GM11168 (cell line): ENCODE results near the gene TMEM215.
"Not testable (repeated sequence)": the region's sequence is repeated elsewhere in the genome, so short reads cannot be mapped to it uniquely, and the experiment has no call there.

Source experiments
- in situ Hi-C: fragments of 300-500 bp; cut with MboI; formaldehyde crosslinking; loops from one replicate; pipeline ENCODE4 v1.12.0; 2022; ENCODE audit warnings: low sequenced_read_pairs; ENCODE audit not compliant: unreplicated experiment

TMEM215 gene

GRCh38 chr9:32783168-32783891 is at the start of gene TMEM215:
Gene TMEM215, plus strand, starts transcription at chr9:32783540. Its CDS starts 644 bp downstream, at chr9:32784184.
- in situ Hi-C loops, result no loop called here

GRCh38 chr9:32735476-32735875 is 47.9 kb upstream of the TMEM215 start:
- in situ Hi-C loops, result no loop called here

GRCh38 chr9:32737378-32737777 is 46.0 kb upstream of the TMEM215 start:
- in situ Hi-C loops, result no loop called here

- in situ Hi-C loops, result no loop called here
Observed at GRCh38 chr9:32738501-32739172, 44.7 kb upstream of the TMEM215 start.

- in situ Hi-C loops, result no loop called here
Observed at GRCh38 chr9:32741706-32742105, 41.6 kb upstream of the TMEM215 start.

GRCh38 chr9:32742296-32742695 is 41.0 kb upstream of the TMEM215 start:
- in situ Hi-C loops, result no loop called here

GRCh38 chr9:32748013-32748412 is 35.3 kb upstream of the TMEM215 start:
- in situ Hi-C loops, result no loop called here

- in situ Hi-C loops, result loop anchor here (10.0 kb wide), 1 partner anchor 661 kb away; no protein-coding TSS in a partner anchor
Observed at GRCh38 chr9:32755730-32756129, 27.6 kb upstream of the TMEM215 start.

- in situ Hi-C loops, result no loop called here
Observed at GRCh38 chr9:32764139-32764538, 19.2 kb upstream of the TMEM215 start.

- in situ Hi-C loops, result no loop called here
Observed at GRCh38 chr9:32775283-32775682, 8.1 kb upstream of the TMEM215 start.

GRCh38 chr9:32776201-32776600 is 7.1 kb upstream of the TMEM215 start:
- in situ Hi-C loops, result no loop called here

GRCh38 chr9:32782476-32783167 is 718 bp upstream of the TMEM215 start:
- in situ Hi-C loops, result no loop called here

GRCh38 chr9:32787816-32788215 is 4.5 kb downstream of the TMEM215 start:
- in situ Hi-C loops, result no loop called here

GRCh38 chr9:32796015-32796414 is 12.7 kb downstream of the TMEM215 start:
- in situ Hi-C loops, result not testable (repeated sequence)

- in situ Hi-C loops, result no loop called here
Observed at GRCh38 chr9:32801530-32801929, 18.2 kb downstream of the TMEM215 start.

GRCh38 chr9:32807217-32807616 is 23.9 kb downstream of the TMEM215 start:
- in situ Hi-C loops, result no loop called here

GRCh38 chr9:32811246-32811645 is 27.9 kb downstream of the TMEM215 start:
- in situ Hi-C loops, result no loop called here

GRCh38 chr9:32820322-32820721 is 37.0 kb downstream of the TMEM215 start:
- in situ Hi-C loops, result no loop called here

GRCh38 chr9:32823101-32823500 is 39.8 kb downstream of the TMEM215 start:
- in situ Hi-C loops, result no loop called here

- in situ Hi-C loops, result no loop called here
Observed at GRCh38 chr9:32823551-32823950, 40.2 kb downstream of the TMEM215 start.

GRCh38 chr9:32825203-32825602 is 41.9 kb downstream of the TMEM215 start:
- in situ Hi-C loops, result no loop called here
